Measurements from ENCODE around the gene GNMT.

DNA sequence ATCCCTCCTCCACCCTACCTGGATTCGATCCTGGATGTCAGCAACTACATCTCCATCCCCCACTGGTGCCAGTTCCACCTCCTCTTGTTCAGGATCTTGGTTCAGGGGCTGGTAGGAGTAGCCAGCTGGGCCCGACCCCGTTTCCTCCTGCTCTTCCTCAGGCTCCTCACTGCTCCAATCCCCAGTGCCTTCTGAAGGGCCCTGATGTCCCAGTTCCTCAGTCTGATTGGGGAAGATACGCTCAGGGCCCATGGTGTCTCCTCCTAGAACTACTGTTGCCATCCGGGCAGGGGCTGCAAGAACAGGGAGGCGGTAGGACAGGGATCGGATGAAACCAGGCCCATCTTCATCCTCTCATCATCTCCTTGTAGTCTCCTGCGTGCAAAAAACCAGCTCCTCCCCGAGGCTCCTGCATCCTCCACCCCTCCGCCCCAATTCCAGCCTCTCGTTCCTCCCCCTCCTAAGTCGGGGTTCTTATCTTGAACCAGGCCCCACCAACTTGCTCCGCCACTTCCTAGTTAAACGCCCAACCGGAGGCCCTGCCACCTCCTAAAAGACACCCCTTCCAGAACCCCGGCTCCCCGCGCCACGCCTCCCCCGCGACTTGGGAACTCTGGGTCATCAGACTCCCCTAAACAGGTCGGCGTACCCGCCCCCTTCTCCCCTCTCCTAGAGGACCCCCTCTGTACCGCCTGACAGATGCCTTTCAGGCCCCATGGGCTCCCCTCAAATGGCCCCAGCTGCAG lies 52.7 kb downstream of the GNMT start:
- TF ChIP-seq, protein P1, sequence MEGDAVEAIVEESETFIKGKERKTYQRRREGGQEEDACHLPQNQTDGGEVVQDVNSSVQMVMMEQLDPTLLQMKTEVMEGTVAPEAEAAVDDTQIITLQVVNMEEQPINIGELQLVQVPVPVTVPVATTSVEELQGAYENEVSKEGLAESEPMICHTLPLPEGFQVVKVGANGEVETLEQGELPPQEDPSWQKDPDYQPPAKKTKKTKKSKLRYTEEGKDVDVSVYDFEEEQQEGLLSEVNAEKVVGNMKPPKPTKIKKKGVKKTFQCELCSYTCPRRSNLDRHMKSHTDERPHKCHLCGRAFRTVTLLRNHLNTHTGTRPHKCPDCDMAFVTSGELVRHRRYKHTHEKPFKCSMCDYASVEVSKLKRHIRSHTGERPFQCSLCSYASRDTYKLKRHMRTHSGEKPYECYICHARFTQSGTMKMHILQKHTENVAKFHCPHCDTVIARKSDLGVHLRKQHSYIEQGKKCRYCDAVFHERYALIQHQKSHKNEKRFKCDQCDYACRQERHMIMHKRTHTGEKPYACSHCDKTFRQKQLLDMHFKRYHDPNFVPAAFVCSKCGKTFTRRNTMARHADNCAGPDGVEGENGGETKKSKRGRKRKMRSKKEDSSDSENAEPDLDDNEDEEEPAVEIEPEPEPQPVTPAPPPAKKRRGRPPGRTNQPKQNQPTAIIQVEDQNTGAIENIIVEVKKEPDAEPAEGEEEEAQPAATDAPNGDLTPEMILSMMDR (IDR thresholded peaks at IDR 0.05), result no peak
- no peak for TF ChIP-seq POLR2A (IDR thresholded peaks at IDR 0.05)
- no peak for TF ChIP-seq EP300 (IDR thresholded peaks at IDR 0.05; ENCODE audit: low read depth)
